ENCODE measurements around the gene TIGD3. TPM values are rescaled to one million over a fixed set of nuclear protein-coding genes. Genes with fewer than 3 reads are reported as not detected.

TIGD3 gene
- total RNA-seq, 1 experiment from 2014 or later = 0.14 TPM

GRCh38 chr11:65386307-65387140 lies 32.0 kb downstream of the TIGD3 start, which contains the start of gene FRMD8:
FRMD8 (plus strand) TSS chr11:65386637; CDS start chr11:65387037, 400 bp downstream.
- ChIA-PET POLR2A (interaction anchor here (0.6 to 14.8 kb wide), 17 partner anchors 13 to 487 kb away, joined by 3 to 426 read pairs (median 5); partner anchors contain the start of genes DPF2, EHBP1L1, MALAT1 and MAP3K11), CTCF (interaction anchor here (0.6 to 6.0 kb wide), 4 partner anchors 29 to 649 kb away, joined by 3 to 47 read pairs (median 4); no protein-coding TSS in a partner anchor)
- peak within 1 kb of the TSS; percentile 87 for H3K4me3 Mint-ChIP-seq (ENCODE audit: unreplicated experiment)
- H3K27me3 Mint-ChIP-seq (ENCODE audit: insufficient read depth, unreplicated experiment) = no peaks in the 10 kb centered on the region
- no peaks in the 10 kb centered on the region for H3K9me3 Mint-ChIP-seq (ENCODE audit: unreplicated experiment)
- no peak for TF ChIP-seq CTCF (IDR thresholded peaks at IDR 0.05; ENCODE audit: unreplicated experiment)
- intact Hi-C loops (cut with micrococcal nuclease) = no loop called here
- H3K27ac Mint-ChIP-seq (ENCODE audit: low read depth, unreplicated experiment) = peak within 1 kb of the TSS; percentile 92
- DNase-seq (ENCODE audit: unreplicated experiment) = peak; percentile 83
- H3K36me3 Mint-ChIP-seq (ENCODE audit: insufficient read depth, unreplicated experiment) = peaks cover 10% of the 10 kb centered on the region
- peaks cover 50% of the 10 kb centered on the region for H3K4me1 Mint-ChIP-seq (ENCODE audit: insufficient read depth, unreplicated experiment)
- BruUV-seq (replicated peaks) = TSS peak; percentile 72

GRCh38 chr11:65388731-65389130 lies 34.2 kb downstream of the TIGD3 start:
- peak overlapping the region; percentile 13 for H3K27ac Mint-ChIP-seq (ENCODE audit: low read depth, unreplicated experiment)
- H3K4me1 Mint-ChIP-seq (ENCODE audit: insufficient read depth, unreplicated experiment) = peaks cover 37% of the 10 kb centered on the region
- intact Hi-C loops (cut with micrococcal nuclease) = no loop called here
- H3K9me3 Mint-ChIP-seq (ENCODE audit: unreplicated experiment) = no peaks in the 10 kb centered on the region
- H3K27me3 Mint-ChIP-seq (ENCODE audit: insufficient read depth, unreplicated experiment) = no peaks in the 10 kb centered on the region
- BruUV-seq (replicated peaks) = no TSS peak
- H3K36me3 Mint-ChIP-seq (ENCODE audit: insufficient read depth, unreplicated experiment) = peaks cover 11% of the 10 kb centered on the region
- TF ChIP-seq CTCF (IDR thresholded peaks at IDR 0.05; ENCODE audit: unreplicated experiment) = no peak
- DNase-seq (ENCODE audit: unreplicated experiment) = no peak
- peak overlapping the region; percentile 87 for H3K4me3 Mint-ChIP-seq (ENCODE audit: unreplicated experiment)
- POLR2A ChIA-PET = interaction anchor here (1.2 to 14.8 kb wide), 4 partner anchors 31 to 113 kb away, joined by 4 to 426 read pairs (median 174); partner anchors contain the start of genes MALAT1 and NEAT1
- CTCF ChIA-PET = interaction anchor here (0.9 to 6.0 kb wide), 2 partner anchors 9 to 27 kb away, joined by 3 to 47 read pairs; no protein-coding TSS in a partner anchor

GRCh38 chr11:65389294-65389980 lies 34.9 kb downstream of the TIGD3 start:
- POLR2A ChIA-PET = interaction anchor here (0.6 to 14.8 kb wide), 3 partner anchors 10 to 112 kb away, joined by 3 to 426 read pairs (median 342); partner anchors contain the start of genes MALAT1 and NEAT1
- Mint-ChIP-seq H3K4me3 (ENCODE audit: unreplicated experiment) (no peak overlapping the region), H3K4me1 (ENCODE audit: insufficient read depth, unreplicated experiment) (peaks cover 29% of the 10 kb centered on the region), H3K27ac (ENCODE audit: low read depth, unreplicated experiment) (peak overlapping the region; percentile 13), H3K27me3 (ENCODE audit: insufficient read depth, unreplicated experiment) (no peaks in the 10 kb centered on the region), H3K36me3 (ENCODE audit: insufficient read depth, unreplicated experiment) (peaks cover 11% of the 10 kb centered on the region), H3K9me3 (ENCODE audit: unreplicated experiment) (no peaks in the 10 kb centered on the region)
- no peak for TF ChIP-seq CTCF (IDR thresholded peaks at IDR 0.05; ENCODE audit: unreplicated experiment)
- no peak for DNase-seq (ENCODE audit: unreplicated experiment)
- no TSS peak for BruUV-seq (replicated peaks)
- intact Hi-C loops (cut with micrococcal nuclease) = no loop called here
- CTCF ChIA-PET = interaction anchor here (6.0 kb wide), 1 partner anchor 26 kb away, joined by 47 read pairs; no protein-coding TSS in a partner anchor
